ENCODE measurements around the gene TSPAN6.

The TSPAN6 gene

GRCh38 chrX:100600758-100601157 lies 35.8 kb downstream of the TSPAN6 start (continued):
- no peak for TF ChIP-seq ZNF518A (tag by site-specific recombination; conservative IDR thresholded peaks at IDR 0.05; ENCODE audit: low read depth)
- no peak for TF ChIP-seq ZNF544 (tag by site-specific recombination; IDR thresholded peaks at IDR 0.05)
- TF ChIP-seq ZNF184 (tag by site-specific recombination; IDR thresholded peaks at IDR 0.05) = no peak
- no peak for TF ChIP-seq ZNF707 (tag by site-specific recombination; IDR thresholded peaks at IDR 0.05)
- no peak for TF ChIP-seq ZNF221 (tag by site-specific recombination; IDR thresholded peaks at IDR 0.05; ENCODE audit: borderline replicate concordance)

GRCh38 chrX:100600340-100600739 lies 36.3 kb downstream of the TSPAN6 start:
- H3K36me3 ChIP-seq (ENCODE audit: control insufficient read depth in 2 of 2, insufficient read depth in 1 of 2, low read length in 2 of 2) = no peaks in the 10 kb centered on the region
- POLR2A ChIA-PET = no interaction called here
- H3K9me3 ChIP-seq (ENCODE audit: control insufficient read depth, insufficient read depth, low read depth, low read length) = no peaks in the 10 kb centered on the region
- TF ChIP-seq ZSCAN30 (tag by site-specific recombination; IDR thresholded peaks at IDR 0.05) (no peak), HOXC10 (CRISPR knock-in tag; IDR thresholded peaks at IDR 0.05) (no peak), ZNF521 (tag by site-specific recombination; IDR thresholded peaks at IDR 0.05) (no peak), ZNF558 (tag by site-specific recombination; IDR thresholded peaks at IDR 0.05) (no peak), ZNF624 (tag by site-specific recombination; IDR thresholded peaks at IDR 0.05) (no peak)
- H3K4me1 ChIP-seq (ENCODE audit: control insufficient read depth, insufficient read depth, low read length) = no peaks in the 10 kb centered on the region; the same call in 1 of the 2 replicates
- CTCF ChIA-PET = interaction anchor here (1.0 to 1.1 kb wide), 2 partner anchors 53 to 168 kb away, joined by 3 read pairs; no protein-coding TSS in a partner anchor
- no peak overlapping the region for H3K4me3 ChIP-seq (ENCODE audit: low read depth, low read length)
- no peak overlapping the region for H3K27ac ChIP-seq (ENCODE audit: extremely low read depth, low read depth, low read length)

GRCh38 chrX:100599456-100599855 lies 37.1 kb downstream of the TSPAN6 start:
- H3K4me1 ChIP-seq (ENCODE audit: control insufficient read depth, insufficient read depth, low read length) = no peaks in the 10 kb centered on the region; the same call in 1 of the 2 replicates
- POLR2A ChIA-PET = no interaction called here
- H3K9me3 ChIP-seq (ENCODE audit: control insufficient read depth, insufficient read depth, low read depth, low read length) = no peaks in the 10 kb centered on the region
- CTCF ChIA-PET = interaction anchor here (0.7 to 1.5 kb wide), 2 partner anchors 15 to 169 kb away, joined by 3 to 4 read pairs; partner anchors contain the start of gene TNMD
- H3K27ac ChIP-seq (ENCODE audit: extremely low read depth, low read depth, low read length) = no peak overlapping the region
- H3K36me3 ChIP-seq (ENCODE audit: control insufficient read depth in 2 of 2, insufficient read depth in 1 of 2, low read length in 2 of 2) = no peaks in the 10 kb centered on the region
- H3K4me3 ChIP-seq (ENCODE audit: low read depth, low read length) = no peak overlapping the region
- TF ChIP-seq ZNF266 (tag by site-specific recombination; IDR thresholded peaks at IDR 0.05; ENCODE audit: low read depth) (no peak), ZFP41 (tag by site-specific recombination; IDR thresholded peaks at IDR 0.05; ENCODE audit: borderline replicate concordance) (no peak), GFI1B (tag by site-specific recombination; IDR thresholded peaks at IDR 0.05) (no peak), SP3 (tag by site-specific recombination; IDR thresholded peaks at IDR 0.05) (no peak), MZF1 (tag by site-specific recombination; IDR thresholded peaks at IDR 0.05; ENCODE audit: borderline replicate concordance) (no peak), FEZF1 (tag by site-specific recombination; IDR thresholded peaks at IDR 0.05) (no peak), ZNF660 (tag by site-specific recombination; IDR thresholded peaks at IDR 0.05) (no peak), ZFHX2 (tag by site-specific recombination; conservative IDR thresholded peaks at IDR 0.05) (no peak), ZNF830 (tag by site-specific recombination; IDR thresholded peaks at IDR 0.05; ENCODE audit: low read depth) (no peak), ZXDB (tag by site-specific recombination; IDR thresholded peaks at IDR 0.05) (no peak), OVOL3 (tag by site-specific recombination; IDR thresholded peaks at IDR 0.05) (no peak), AEBP2 (tag by site-specific recombination; IDR thresholded peaks at IDR 0.05; ENCODE audit: borderline replicate concordance) (no peak)
- TF ChIP-seq, protein P1, sequence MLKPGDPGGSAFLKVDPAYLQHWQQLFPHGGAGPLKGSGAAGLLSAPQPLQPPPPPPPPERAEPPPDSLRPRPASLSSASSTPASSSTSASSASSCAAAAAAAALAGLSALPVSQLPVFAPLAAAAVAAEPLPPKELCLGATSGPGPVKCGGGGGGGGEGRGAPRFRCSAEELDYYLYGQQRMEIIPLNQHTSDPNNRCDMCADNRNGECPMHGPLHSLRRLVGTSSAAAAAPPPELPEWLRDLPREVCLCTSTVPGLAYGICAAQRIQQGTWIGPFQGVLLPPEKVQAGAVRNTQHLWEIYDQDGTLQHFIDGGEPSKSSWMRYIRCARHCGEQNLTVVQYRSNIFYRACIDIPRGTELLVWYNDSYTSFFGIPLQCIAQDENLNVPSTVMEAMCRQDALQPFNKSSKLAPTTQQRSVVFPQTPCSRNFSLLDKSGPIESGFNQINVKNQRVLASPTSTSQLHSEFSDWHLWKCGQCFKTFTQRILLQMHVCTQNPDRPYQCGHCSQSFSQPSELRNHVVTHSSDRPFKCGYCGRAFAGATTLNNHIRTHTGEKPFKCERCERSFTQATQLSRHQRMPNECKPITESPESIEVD (tag by site-specific recombination; IDR thresholded peaks at IDR 0.05) = no peak

All from HEK293 (cell line).